IMR-90 (cell line): ENCODE results near the gene SPCS1. TPM values are rescaled to one million over a fixed set of nuclear protein-coding genes. Genes with fewer than 3 reads are reported as not detected.

Experiments
- ATAC-seq: fragments of 200-7000 bp; cut with Tn5 transposase; 2 replicates; pipeline ENCODE4 v1.9.1; 2020; ENCODE audit warnings: low read depth, mild to moderate bottlenecking, moderate library complexity
- BruUV-seq: library from RNA; stranded (reverse); fragments of 400-500 nt; replicated peaks from 2 replicates; lab custom pipeline; 2021; lab: Mats Ljungman, UMichigan
- CTCF ChIA-PET: fragments of 300-600 bp; formaldehyde crosslinking; extraction: SDS; loops from one replicate; lab custom pipeline; 2021; ENCODE audit warnings: antibody characterized with exemption; lab: Yijun Ruan, JAX
- POLR2A ChIA-PET: fragments of 300-600 bp; sonication (Branson Sonifier 250); formaldehyde crosslinking; loops from one replicate; lab custom pipeline; 2022; ENCODE audit warnings: antibody characterized with exemption; ENCODE audit not compliant: unreplicated experiment; lab: Charles Lee
- DNase-seq: peaks from one replicate; pipeline ENCODE4 v3.0.0; 2013
- H2AFZ ChIP-seq: replicated peaks from 2 replicates; pipeline ENCODE3; 2013; ENCODE audit warnings: low read length, mild to moderate bottlenecking; ENCODE audit not compliant: poor library complexity
- H2AK5ac ChIP-seq: 2 replicates; pipeline ENCODE4 v1.6.1; 2013; ENCODE audit warnings: low read depth, low read length, inconsistent platforms
- H2AK9ac ChIP-seq: replicated peaks from 2 replicates; pipeline ENCODE3; 2013; ENCODE audit warnings: mild to moderate bottlenecking, low read depth, low read length, moderate library complexity; ENCODE audit not compliant: poor library complexity
- H2BK120ac ChIP-seq: 2 replicates; pipeline ENCODE4 v1.6.1; 2013; ENCODE audit warnings: low read depth, low read length, inconsistent platforms
- H2BK15ac ChIP-seq: 3 replicates; pipeline ENCODE4 v1.6.1; 2013; ENCODE audit warnings: low read depth, low read length, inconsistent platforms
- H2BK20ac ChIP-seq: 2 replicates; pipeline ENCODE4 v1.6.1; 2013; ENCODE audit warnings: low read depth, mild to moderate bottlenecking, inconsistent platforms, low read length, moderate library complexity
- H2BK5ac ChIP-seq: 2 replicates; pipeline ENCODE4 v1.6.1; 2013; ENCODE audit warnings: mild to moderate bottlenecking, low read depth, low read length, inconsistent platforms; ENCODE audit not compliant: poor library complexity, severe bottlenecking
- H3K14ac ChIP-seq: replicated peaks from 2 replicates; pipeline ENCODE4 v1.6.1; 2013; ENCODE audit warnings: low read depth, low read length, inconsistent platforms
- H3K18ac ChIP-seq: 2 replicates; pipeline ENCODE4 v1.6.1; 2013; ENCODE audit warnings: low read depth, low read length, control low read depth
- H3K23ac ChIP-seq: 2 replicates; pipeline ENCODE4 v1.6.1; 2013; ENCODE audit warnings: low read depth, low read length, inconsistent platforms
- H3K27ac ChIP-seq: 2 replicates; pipeline ENCODE4 v1.5.1; 2013; ENCODE audit warnings: mild to moderate bottlenecking, control low read depth, low read length; ENCODE audit not compliant: insufficient read depth
- H3K27me3 ChIP-seq: 2 replicates; pipeline ENCODE4 v1.6.1; 2013; ENCODE audit warnings: low read length; ENCODE audit not compliant: control insufficient read depth, insufficient read depth
- H3K36me3 ChIP-seq: 2 replicates; pipeline ENCODE4 v1.6.1; 2013; ENCODE audit warnings: low read length, mixed read lengths; ENCODE audit not compliant: control insufficient read depth, insufficient read depth
- H3K4ac ChIP-seq: 2 replicates; pipeline ENCODE4 v1.6.1; 2013; ENCODE audit warnings: low read depth, low read length, inconsistent platforms
- H3K4me1 ChIP-seq: 2 replicates; pipeline ENCODE4 v1.6.1; 2013; ENCODE audit warnings: low read length, mixed read lengths; ENCODE audit not compliant: control insufficient read depth, insufficient read depth
- H3K4me2 ChIP-seq: 2 replicates; pipeline ENCODE4 v1.6.1; 2013; ENCODE audit warnings: low read depth, mild to moderate bottlenecking, control low read depth, low read length, moderate library complexity
- H3K4me3 ChIP-seq: 2 replicates; pipeline ENCODE4 v1.5.1; 2013; ENCODE audit warnings: low read depth, mild to moderate bottlenecking, control low read depth, low read length, moderate library complexity; ENCODE audit not compliant: insufficient read depth
- H3K56ac ChIP-seq: 2 replicates; pipeline ENCODE4 v1.6.1; 2013; ENCODE audit warnings: low read length, inconsistent platforms; ENCODE audit not compliant: insufficient read depth; ENCODE audit errors: extremely low read depth
- H3K79me1 ChIP-seq, 2 experiments: 2 replicates each; pipeline ENCODE4 v1.6.1; 2013; ENCODE audit warnings: low read length in 2 of 2, inconsistent platforms in 1 of 2, low read depth in 1 of 2
- H3K9ac ChIP-seq: 2 replicates; pipeline ENCODE4 v1.6.1; 2013; ENCODE audit warnings: low read depth, low read length, control low read depth
- H3K9me1 ChIP-seq: 2 replicates; pipeline ENCODE4 v1.6.1; 2013; ENCODE audit warnings: low read length, inconsistent platforms; ENCODE audit not compliant: insufficient read depth
- H3K9me3 ChIP-seq: 2 replicates; pipeline ENCODE4 v1.6.1; 2013; ENCODE audit warnings: low read length; ENCODE audit not compliant: control insufficient read depth, insufficient read depth
- H4K20me1 ChIP-seq: 2 replicates; pipeline ENCODE4 v1.6.1; 2013; ENCODE audit warnings: low read length, inconsistent platforms; ENCODE audit not compliant: insufficient read depth
- H4K5ac ChIP-seq: 2 replicates; pipeline ENCODE4 v1.6.1; 2013; ENCODE audit warnings: mild to moderate bottlenecking, low read depth, low read length, control low read depth
- H4K8ac ChIP-seq, 2 experiments: 2 replicates each; pipeline ENCODE4 v1.6.1; 2013; ENCODE audit warnings: low read depth in 2 of 2, low read length in 2 of 2, control low read depth in 1 of 2, inconsistent platforms in 1 of 2
- H4K91ac ChIP-seq: 2 replicates; pipeline ENCODE4 v1.6.1; 2013; ENCODE audit warnings: low read depth, low read length, inconsistent platforms; ENCODE audit not compliant: insufficient read depth
- MAFK ChIP-seq: IDR thresholded peaks from 2 replicates; pipeline ENCODE4 v1.6.1; 2012; ENCODE audit warnings: low read depth, low read length, improper control_type of control experiment
- MAZ ChIP-seq: IDR thresholded peaks from 2 replicates; pipeline ENCODE4 v1.6.1; 2012; ENCODE audit warnings: low read depth, mild to moderate bottlenecking, low read length, improper control_type of control experiment, moderate library complexity, borderline replicate concordance
- NFE2L2 ChIP-seq: fragments of 150-350 bp; IDR thresholded peaks from 2 replicates; pipeline ENCODE4 v1.6.1; 2016; ENCODE audit warnings: low read depth, mild to moderate bottlenecking, low read length
- WGBS, 2 experiments: methylation state at CpG; one replicate each; pipeline versions ENCODE4 v1.1.5 to v1.1.7; 2013; ENCODE audit warnings: missing lambda C conversion rate in 2 of 2; ENCODE audit not compliant: insufficient read length in 1 of 2; ENCODE audit errors: extremely low coverage in 2 of 2; 5-methylcytosine and 5-hydroxymethylcytosine counted together
- dilution Hi-C: fragments of 300-500 bp; cut with HindIII; formaldehyde crosslinking; loops from one replicate; pipeline ENCODE4 v1.14.3; 2018; ENCODE audit warnings: low sequenced_read_pairs; ENCODE audit not compliant: unreplicated experiment
- in situ Hi-C: fragments of 300-500 bp; cut with MboI; formaldehyde crosslinking; loops from 3 replicates; pipeline ENCODE4 v1.14.3; 2019; ENCODE audit warnings: low sequenced_read_pairs, inconsistent platforms, mixed read lengths
- intact Hi-C: fragments of 100-400 bp; cut with micrococcal nuclease; formaldehyde crosslinking; loops from 2 replicates; pipeline ENCODE4 v1.10.0; 2022
- polyA plus RNA-seq, 3 experiments: library from polyadenylated mRNA; depleted of rRNA; stranded (reverse); fragments of >200 nt; gene quantifications; 2 replicates each; pipeline ENCODE4 v1.2.3, GENCODE V29; 2012; ENCODE audit warnings: low replicate concordance in 1 of 3
- total RNA-seq: library from RNA; depleted of rRNA; stranded (reverse); fragments of >200 nt; gene quantifications from 2 replicates; pipeline ENCODE4 v1.2.3, GENCODE V29; 2012

Gene SPCS1
- total and polyA plus RNA-seq, 2 of the 4 experiments (the other 2 are of a cell fraction): 50.5 to 124 TPM

GRCh38 chr3:52752045-52752660 is 46.2 kb downstream of the SPCS1 start:
- H4K20me1 ChIP-seq: no peaks in the 10 kb centered on the region
- no CpG with 5 or more reads among the region's 3 CpGs for WGBS, 2 experiments
- DNase-seq (peak; percentile 54), ATAC-seq (peak; percentile 88)
- H3K79me1 ChIP-seq: peaks cover 0 to 3% of the 10 kb centered on the region in 2 experiments; a peak in 1 of 4 replicates
- peak overlapping the region; percentile 40 for H2AFZ ChIP-seq
- H3K4me2 ChIP-seq: 0 out of 2 replicates have a peak overlapping the region, but pooled peaks have one; percentile 42
- H3K9ac ChIP-seq: no peak overlapping the region
- peaks cover 9% of the 10 kb centered on the region; the same call in 1 of the 2 replicates for H3K36me3 ChIP-seq
- H4K91ac ChIP-seq: no peak overlapping the region
- peak overlapping the region; percentile 8; the same call in 1 of the 2 replicates for H2BK20ac ChIP-seq
- in situ Hi-C loops: no loop called here
- H2BK15ac ChIP-seq: no peak overlapping the region
- 0 out of 2 replicates have a peak overlapping the region, but pooled peaks have one; percentile 1 for H2BK120ac ChIP-seq
- no peak overlapping the region for H2AK9ac ChIP-seq
- BruUV-seq: no TSS peak
- H3K56ac ChIP-seq: no peak overlapping the region
- H3K4me1 ChIP-seq: peaks cover 7% of the 10 kb centered on the region
- peak overlapping the region; percentile 81; the same call in 1 of the 2 replicates for H3K27ac ChIP-seq
- dilution Hi-C loops: no loop called here
- POLR2A ChIA-PET: no interaction called here
- H3K27me3 ChIP-seq: no peaks in the 10 kb centered on the region
- H4K8ac ChIP-seq: no peak overlapping the region; a peak in 1 of 4 replicates
- CTCF ChIA-PET: no interaction called here
- H3K4me3 ChIP-seq: no peak overlapping the region
- TF ChIP-seq MAFK: peak; percentile 93
- peak; percentile 97 for TF ChIP-seq NFE2L2
- TF ChIP-seq MAZ: no peak
- no peak overlapping the region for H4K5ac ChIP-seq
- no peak overlapping the region; the same call in 1 of the 2 replicates for H2AK5ac ChIP-seq
- no peak overlapping the region for H3K4ac ChIP-seq
- no peak overlapping the region for H3K14ac ChIP-seq
- H3K9me3 ChIP-seq: no peaks in the 10 kb centered on the region
- H3K23ac ChIP-seq: no peak overlapping the region
- no peak overlapping the region for H2BK5ac ChIP-seq
- H3K18ac ChIP-seq: peak overlapping the region; percentile 9
- H3K9me1 ChIP-seq: no peaks in the 10 kb centered on the region
- intact Hi-C loops: no loop called here
